Measurements from ENCODE around the gene MMP25. TPM values are rescaled to one million over a fixed set of nuclear protein-coding genes. Genes with fewer than 3 reads are reported as not detected.

MMP25 gene
- total and polyA plus RNA-seq, 9 of the 15 experiments (the other 6 are each of a cell fraction or from before 2014, with no cell fraction given) = 0.03 to 0.04 TPM; not detected in 7

- TF ChIP-seq CREB1 (IDR thresholded peaks at IDR 0.05) = no peak
- 0 out of 2 replicates have a peak, but pooled peaks have one; percentile 14 for TF ChIP-seq CREB1 (CRISPR knock-in tag; IDR thresholded peaks at IDR 0.05)
- TF ChIP-seq PKNOX1 (IDR thresholded peaks at IDR 0.05) = no peak
- TF ChIP-seq PTTG1 (tag; IDR thresholded peaks at IDR 0.05; ENCODE audit: low read depth) = no peak
- peak in 1 of 2 experiments; percentile 37; a peak in 1 of 4 replicates for TF ChIP-seq NRF1 (conservative IDR thresholded peaks at IDR 0.05 in 1 of 2, IDR thresholded peaks at IDR 0.05 in 1 of 2)
- TF ChIP-seq HDGF (IDR thresholded peaks at IDR 0.05) = no peak; the same call in 1 of the 2 replicates
- no peak for TF ChIP-seq ZNF695 (CRISPR knock-in tag; IDR thresholded peaks at IDR 0.05)
- no peak for TF ChIP-seq PML (IDR thresholded peaks at IDR 0.05; ENCODE audit: low read length)
- no peak for TF ChIP-seq LARP7 (IDR thresholded peaks at IDR 0.05)
- TF ChIP-seq ZNF224 (CRISPR knock-in tag; IDR thresholded peaks at IDR 0.05) = no peak
- TF ChIP-seq SREBF2 (CRISPR knock-in tag; IDR thresholded peaks at IDR 0.05) = no peak
- no peak for TF ChIP-seq ZKSCAN3 (CRISPR knock-in tag; IDR thresholded peaks at IDR 0.05)
- TF ChIP-seq ZMIZ1 (IDR thresholded peaks at IDR 0.05; ENCODE audit: low read depth in 2 of 2, low read length in 2 of 2) = 0 out of 4 replicates have a peak, but pooled peaks of 1 of the 2 experiments have one; percentile 8
- TF ChIP-seq DPF2 (IDR thresholded peaks at IDR 0.05) = no peak
- no peak for TF ChIP-seq SRSF9 (IDR thresholded peaks at IDR 0.05; ENCODE audit: borderline replicate concordance, low read depth, low read length)
- TF ChIP-seq ZKSCAN8 (CRISPR knock-in tag; IDR thresholded peaks at IDR 0.05) = no peak
- TF ChIP-seq ZNF316 (IDR thresholded peaks at IDR 0.05) = no peak
- TF ChIP-seq ARID4B (CRISPR knock-in tag; IDR thresholded peaks at IDR 0.05) = 0 out of 2 replicates have a peak, but pooled peaks have one; percentile 55
- no peak for TF ChIP-seq TAF9B (IDR thresholded peaks at IDR 0.05; ENCODE audit: partially characterized antibody)
- TF ChIP-seq BRD4 (IDR thresholded peaks at IDR 0.05) = no peak
- no peak for TF ChIP-seq ZNF75A (CRISPR knock-in tag; IDR thresholded peaks at IDR 0.05)
Observed at GRCh38 chr16:3021449-3022207, 24.7 kb upstream of the MMP25 start (continued).

All from K562 (cell line).